ENCODE results near the gene MINK1. TPM values are rescaled to one million over a fixed set of nuclear protein-coding genes. Genes with fewer than 3 reads are reported as not detected.

The MINK1 gene
- total RNA-seq, 4 donors from 2014 or later: 29.3 to 48.6 (median 46.4) TPM

DNA sequence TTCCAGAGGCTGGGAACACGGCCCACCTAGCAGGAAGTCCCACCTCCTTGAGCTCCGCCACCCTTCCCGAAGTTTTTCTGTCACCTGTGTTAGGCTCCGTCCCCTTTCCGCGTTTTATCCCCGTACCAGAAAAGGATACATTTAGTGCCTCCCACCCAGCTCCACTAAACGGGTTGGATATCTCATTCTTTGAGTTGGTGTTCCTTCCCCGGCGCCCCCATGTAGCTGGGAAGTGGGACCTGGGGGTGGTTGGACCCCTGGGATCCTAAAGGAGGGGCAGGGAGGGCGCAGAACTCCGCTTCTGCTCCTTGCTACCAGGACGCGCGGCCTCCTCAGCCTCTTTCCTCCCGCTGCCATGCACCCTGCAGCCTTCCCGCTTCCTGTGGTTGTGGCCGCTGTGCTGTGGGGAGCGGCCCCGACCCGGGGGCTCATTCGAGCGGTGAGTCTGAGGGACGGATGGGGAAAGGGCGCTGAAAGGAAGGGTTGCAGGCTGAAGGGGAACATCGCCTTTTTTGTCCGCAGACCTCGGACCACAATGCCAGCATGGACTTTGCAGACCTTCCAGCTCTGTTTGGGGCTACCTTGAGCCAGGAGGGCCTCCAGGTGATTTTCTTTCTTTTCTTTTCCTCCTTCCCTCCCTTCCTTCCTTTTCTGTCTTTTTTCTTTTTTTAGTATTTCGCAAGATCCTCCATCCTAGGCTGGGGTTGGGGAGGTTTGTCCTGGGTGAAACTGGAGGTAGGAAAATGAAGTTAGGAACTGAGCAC is 107.6 kb downstream of the MINK1 start:
- peak; percentile 82 for ATAC-seq
- no peak for TF ChIP-seq EP300 (IDR thresholded peaks at IDR 0.05)
- no peak for TF ChIP-seq POLR2A (IDR thresholded peaks at IDR 0.05)
- TF ChIP-seq POLR2AphosphoS5 (IDR thresholded peaks at IDR 0.05): no peak
- TF ChIP-seq, protein P1, sequence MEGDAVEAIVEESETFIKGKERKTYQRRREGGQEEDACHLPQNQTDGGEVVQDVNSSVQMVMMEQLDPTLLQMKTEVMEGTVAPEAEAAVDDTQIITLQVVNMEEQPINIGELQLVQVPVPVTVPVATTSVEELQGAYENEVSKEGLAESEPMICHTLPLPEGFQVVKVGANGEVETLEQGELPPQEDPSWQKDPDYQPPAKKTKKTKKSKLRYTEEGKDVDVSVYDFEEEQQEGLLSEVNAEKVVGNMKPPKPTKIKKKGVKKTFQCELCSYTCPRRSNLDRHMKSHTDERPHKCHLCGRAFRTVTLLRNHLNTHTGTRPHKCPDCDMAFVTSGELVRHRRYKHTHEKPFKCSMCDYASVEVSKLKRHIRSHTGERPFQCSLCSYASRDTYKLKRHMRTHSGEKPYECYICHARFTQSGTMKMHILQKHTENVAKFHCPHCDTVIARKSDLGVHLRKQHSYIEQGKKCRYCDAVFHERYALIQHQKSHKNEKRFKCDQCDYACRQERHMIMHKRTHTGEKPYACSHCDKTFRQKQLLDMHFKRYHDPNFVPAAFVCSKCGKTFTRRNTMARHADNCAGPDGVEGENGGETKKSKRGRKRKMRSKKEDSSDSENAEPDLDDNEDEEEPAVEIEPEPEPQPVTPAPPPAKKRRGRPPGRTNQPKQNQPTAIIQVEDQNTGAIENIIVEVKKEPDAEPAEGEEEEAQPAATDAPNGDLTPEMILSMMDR (IDR thresholded peaks at IDR 0.05): no peak
- Histone ChIP-seq H3K4me3 (peak overlapping the region; percentile 88 to 89), H3K36me3 (peaks cover 0 to 71% of the 10 kb centered on the region in 2 donors), H3K9me3 (no peaks in the 10 kb centered on the region), H3K27ac (peak overlapping the region; percentile 79 to 96 (median 92)), H3K4me1 (peaks cover 0 to 77% (median 39%) of the 10 kb centered on the region in 3 donors), H3K27me3 (no peaks in the 10 kb centered on the region)
- WGBS, 2 donors (ENCODE audit: low coverage in 1 of 2): 2 to 11% methylated on average over 6 to 22 of the region's 29 CpGs

DNA sequence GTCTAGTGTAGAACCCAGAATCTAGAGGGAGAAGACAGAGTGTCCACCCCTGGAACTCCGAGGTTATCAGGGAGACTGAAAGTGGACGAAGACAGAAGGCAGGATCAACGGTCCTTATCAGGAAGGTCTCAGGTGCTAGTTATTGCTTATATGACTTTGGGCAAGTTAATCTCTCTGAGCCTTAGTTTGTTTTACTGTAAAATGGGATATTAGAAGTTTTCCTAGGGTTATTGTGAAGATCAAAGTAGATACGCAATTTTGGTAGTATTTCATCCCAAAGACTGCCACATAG is 108.1 kb downstream of the MINK1 start:
- 30 to 53% methylated on average over 4 of the region's 4 CpGs for WGBS, 2 donors (ENCODE audit: low coverage in 1 of 2)
- Histone ChIP-seq H3K27me3 (no peaks in the 10 kb centered on the region), H3K9me3 (no peaks in the 10 kb centered on the region), H3K4me3 (peak overlapping the region; percentile 88 to 89), H3K27ac (peak overlapping the region in 3 of 4 donors; percentile 90 to 96 (median 93)), H3K4me1 (peaks cover 0 to 82% (median 43%) of the 10 kb centered on the region in 3 donors), H3K36me3 (peaks cover 0 to 71% of the 10 kb centered on the region in 2 donors)
- TF ChIP-seq POLR2A (IDR thresholded peaks at IDR 0.05) (no peak), POLR2AphosphoS5 (IDR thresholded peaks at IDR 0.05) (no peak), EP300 (IDR thresholded peaks at IDR 0.05) (no peak)
- TF ChIP-seq, protein P1 (IDR thresholded peaks at IDR 0.05): no peak
- ATAC-seq: no peak

DNA sequence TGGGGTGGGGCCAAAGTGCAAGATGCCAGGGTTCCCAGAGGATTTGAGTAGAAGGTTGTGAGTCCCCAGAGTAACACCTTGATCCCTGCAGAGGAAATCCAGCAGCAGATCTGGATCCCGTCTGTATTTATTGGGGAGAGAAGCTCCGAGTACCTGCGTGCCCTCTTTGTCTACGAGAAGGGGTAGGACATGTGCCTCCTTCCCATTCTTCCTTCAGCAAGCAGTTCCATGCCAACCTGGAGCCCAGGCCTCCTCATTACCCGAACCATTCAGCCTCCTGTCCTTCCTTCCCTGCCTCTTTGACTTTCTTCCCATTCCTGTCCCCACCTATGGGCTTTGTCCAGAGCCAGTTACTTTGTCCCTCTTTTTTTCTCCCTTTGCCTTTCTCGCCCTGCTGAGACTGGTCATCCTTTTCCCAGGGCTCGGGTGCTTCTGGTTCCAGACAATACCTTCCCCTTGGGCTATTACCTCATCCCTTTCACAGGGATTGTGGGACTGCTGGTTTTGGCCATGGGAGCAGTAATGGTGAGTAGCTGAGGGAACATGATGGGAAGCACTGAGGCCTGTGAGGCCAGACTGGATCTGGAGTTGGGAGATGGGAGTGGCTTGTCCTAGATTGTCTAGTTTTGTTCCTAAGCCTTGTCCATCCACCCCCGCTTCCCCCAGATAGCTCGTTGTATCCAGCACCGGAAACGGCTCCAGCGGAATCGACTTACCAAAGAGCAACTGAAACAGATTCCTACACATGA is 109.8 kb downstream of the MINK1 start:
- WGBS, 2 donors (ENCODE audit: low coverage in 1 of 2): 66 to 69% methylated on average over 7 to 9 of the region's 13 CpGs
- no peak for ATAC-seq
- H3K4me3 ChIP-seq: no peak overlapping the region
- peaks cover 0 to 59% of the 10 kb centered on the region in 2 donors for H3K36me3 ChIP-seq
- no peaks in the 10 kb centered on the region for H3K27me3 ChIP-seq
- TF ChIP-seq EP300 (IDR thresholded peaks at IDR 0.05) (no peak), POLR2AphosphoS5 (IDR thresholded peaks at IDR 0.05) (no peak)
- H3K4me1 ChIP-seq: peaks cover 0 to 84% (median 47%) of the 10 kb centered on the region in 3 donors
- peak overlapping the region in 3 of 4 donors; percentile 39 to 98 (median 96) for H3K27ac ChIP-seq
- H3K9me3 ChIP-seq: no peaks in the 10 kb centered on the region

DNA sequence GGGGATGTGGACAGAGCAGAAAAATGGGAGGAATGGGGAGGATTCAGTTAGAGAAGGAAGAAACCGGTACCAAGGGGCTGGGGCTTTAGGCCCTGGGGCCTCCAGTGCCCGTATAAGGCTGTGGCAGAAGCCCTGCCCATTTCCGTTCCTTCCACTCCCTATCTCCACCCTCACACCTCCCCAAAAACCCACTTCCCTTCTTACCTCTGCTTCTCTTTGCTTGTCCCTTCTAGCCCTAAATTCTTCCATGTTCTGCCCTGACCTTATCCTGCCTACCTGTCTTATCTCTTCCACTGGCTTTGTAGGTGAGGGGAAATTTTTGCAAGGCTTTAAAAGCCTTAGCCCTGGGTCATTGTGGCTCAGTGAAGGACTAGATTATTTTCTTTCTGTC is 111.0 kb downstream of the MINK1 start:
- no peak for ATAC-seq
- Histone ChIP-seq H3K27me3 (no peaks in the 10 kb centered on the region), H3K27ac (peak overlapping the region in 3 of 4 donors; percentile 96 to 98 (median 98)), H3K4me3 (no peak overlapping the region), H3K9me3 (no peaks in the 10 kb centered on the region), H3K4me1 (peaks cover 0 to 74% (median 35%) of the 10 kb centered on the region in 3 donors), H3K36me3 (peaks cover 0 to 51% of the 10 kb centered on the region in 2 donors)
- 24 to 31% methylated on average over 3 of the region's 3 CpGs for WGBS, 2 donors (ENCODE audit: low coverage in 1 of 2)
- no peak for TF ChIP-seq POLR2A (IDR thresholded peaks at IDR 0.05)
- TF ChIP-seq EP300 (IDR thresholded peaks at IDR 0.05): no peak
- TF ChIP-seq, protein P1 (IDR thresholded peaks at IDR 0.05): no peak

DNA sequence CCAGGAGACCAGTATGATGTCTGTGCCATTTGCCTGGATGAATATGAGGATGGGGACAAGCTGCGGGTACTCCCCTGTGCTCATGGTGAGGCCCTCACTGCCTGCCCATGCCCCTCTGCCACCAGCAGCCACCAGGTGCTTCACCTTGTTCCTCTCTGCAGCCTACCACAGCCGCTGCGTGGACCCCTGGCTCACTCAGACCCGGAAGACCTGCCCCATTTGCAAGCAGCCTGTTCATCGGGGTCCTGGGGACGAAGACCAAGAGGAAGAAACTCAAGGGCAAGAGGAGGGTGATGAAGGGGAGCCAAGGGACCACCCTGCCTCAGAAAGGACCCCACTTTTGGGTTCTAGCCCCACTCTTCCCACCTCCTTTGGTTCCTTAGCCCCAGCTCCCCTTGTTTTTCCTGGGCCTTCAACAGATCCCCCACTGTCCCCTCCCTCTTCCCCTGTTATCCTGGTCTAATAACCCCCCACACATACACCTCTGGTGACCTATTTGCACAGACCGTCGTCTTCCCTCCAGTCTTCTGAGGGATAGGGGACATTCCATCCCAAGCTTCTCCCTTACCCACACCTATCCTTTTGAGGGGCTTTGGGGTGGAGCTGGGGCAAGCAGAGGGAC is 111.5 kb downstream of the MINK1 start:
- H3K4me3 ChIP-seq: no peak overlapping the region
- TF ChIP-seq POLR2AphosphoS5 (IDR thresholded peaks at IDR 0.05) (no peak), POLR2A (IDR thresholded peaks at IDR 0.05) (no peak), EP300 (IDR thresholded peaks at IDR 0.05) (no peak)
- peaks cover 0 to 51% of the 10 kb centered on the region in 2 donors for H3K36me3 ChIP-seq
- no peaks in the 10 kb centered on the region for H3K9me3 ChIP-seq
- no peaks in the 10 kb centered on the region for H3K27me3 ChIP-seq
- 18 to 43% methylated on average over 2 to 5 of the region's 8 CpGs for WGBS, 2 donors (ENCODE audit: low coverage in 1 of 2)
- peak overlapping the region; percentile 63 to 98 (median 97) for H3K27ac ChIP-seq
- H3K4me1 ChIP-seq: peaks cover 0 to 75% (median 33%) of the 10 kb centered on the region in 3 donors
- no peak for ATAC-seq

Measured in gastroesophageal sphincter (tissue), 4 donors.